Activated T-cell treated with anti-CD3 and anti-CD28 coated beads, Interleukin-2, amount 50 U/mL, for 48 hours (primary cell): ENCODE results near the gene SFXN3.

Source experiments
- DNase-seq, 2 experiments: peaks; one replicate each; pipeline ENCODE4 v3.0.0-alpha.2; 2020

Gene SFXN3

GRCh38 chr10:101080933-101081931 is 50.2 kb downstream of the SFXN3 start:
- no peak for DNase-seq

- no peak for DNase-seq
Observed at GRCh38 chr10:101085846-101086245, 54.8 kb downstream of the SFXN3 start.

DNA sequence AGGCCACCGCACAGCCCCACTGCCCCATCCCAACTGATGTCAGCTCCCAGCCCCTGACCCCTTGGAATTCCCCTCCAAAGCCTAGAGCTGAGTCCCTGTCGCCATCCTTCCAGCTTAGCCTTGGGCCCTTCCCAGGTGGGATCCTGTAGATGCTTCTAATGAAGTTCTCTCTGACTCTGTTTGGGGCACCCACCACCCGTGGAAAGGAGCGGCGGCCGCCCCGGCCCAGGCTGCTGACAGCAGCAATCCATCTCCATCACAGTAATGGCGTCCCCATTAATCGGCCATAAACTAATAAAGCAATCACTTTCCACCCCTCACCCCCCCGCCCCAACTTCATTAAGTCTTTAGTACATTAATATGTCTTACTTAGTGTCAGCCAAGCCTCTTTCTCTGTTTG is 56.3 kb downstream of the SFXN3 start:
- no peak for DNase-seq

DNA sequence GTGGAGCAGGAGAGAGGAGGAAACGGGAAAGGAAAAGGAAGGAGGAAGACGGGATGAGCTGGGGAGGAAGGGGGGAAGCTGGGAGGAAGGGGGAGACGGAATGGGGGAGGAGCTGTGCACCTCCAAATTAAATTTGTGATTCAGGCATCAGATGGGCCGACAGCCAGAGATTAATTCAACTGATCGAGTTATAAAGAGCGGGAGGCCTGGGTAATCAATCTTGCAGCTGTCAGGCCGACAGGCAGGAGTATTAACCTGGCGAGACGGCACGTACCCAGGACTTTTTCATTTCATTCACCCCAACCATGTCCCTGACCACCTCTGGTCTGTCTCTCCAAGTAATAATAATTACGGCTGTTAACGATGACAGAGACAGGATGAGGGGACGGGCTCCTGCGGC is 56.9 kb downstream of the SFXN3 start:
- no peak for DNase-seq

DNA sequence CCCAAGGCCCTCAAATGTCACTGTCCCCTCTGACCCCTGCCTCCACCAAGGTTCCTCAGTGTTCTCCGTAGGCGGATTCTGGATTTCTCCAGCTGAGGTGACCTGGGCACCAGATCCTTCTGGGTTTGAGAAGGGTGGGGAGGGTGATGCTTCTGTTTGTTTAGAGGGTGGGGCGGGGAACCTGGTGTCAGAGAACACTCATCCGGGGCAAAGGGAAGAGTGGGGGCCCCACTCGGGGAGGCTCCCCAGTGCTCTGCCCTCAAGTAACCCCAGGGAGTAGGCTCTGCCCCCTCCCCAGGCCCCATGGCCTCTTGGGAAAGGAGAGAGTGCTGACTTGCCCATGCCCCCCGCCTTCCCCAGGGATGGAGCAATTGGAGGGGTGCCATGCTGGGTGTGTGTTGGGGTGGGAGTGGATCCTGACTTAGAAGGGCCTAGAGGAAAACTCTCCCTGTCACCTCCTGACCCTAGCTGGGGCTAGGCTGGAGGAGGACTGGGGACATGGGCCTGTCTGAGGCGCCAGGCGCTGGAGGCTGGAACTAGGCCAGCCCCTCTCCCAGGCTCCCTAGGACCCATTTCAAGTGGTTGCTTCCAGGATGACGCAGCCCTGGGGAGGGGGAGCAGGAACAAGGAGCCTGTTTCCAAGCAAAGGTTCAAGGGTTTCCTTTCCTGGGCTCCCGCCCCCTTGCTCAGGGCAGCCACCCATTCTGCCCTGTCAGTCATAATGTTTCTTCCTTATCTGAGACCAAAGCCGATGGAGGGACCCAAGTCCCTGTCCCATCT is 58.7 kb downstream of the SFXN3 start:
- DNase-seq: no peak

GRCh38 chr10:101090597-101090996 is 59.6 kb downstream of the SFXN3 start:
- DNase-seq: no peak
